Endothelial cell of umbilical vein (primary cell): ENCODE measurements around the gene C1QBP. TPM values are rescaled to one million over a fixed set of nuclear protein-coding genes. Genes with fewer than 3 reads are reported as not detected.

Experiments used
- BruUV-seq: library from RNA; stranded (reverse); fragments of 400-500 nt; replicated peaks from 2 replicates; lab custom pipeline; 2021; lab: Mats Ljungman, UMichigan
- CTCF ChIA-PET: fragments of 300-600, 350-600 bp; sonication (Branson Sonifier 250); formaldehyde crosslinking; loops from one replicate; lab custom pipeline; 2021; ENCODE audit warnings: antibody characterized with exemption, inconsistent platforms; lab: Charles Lee
- POLR2A ChIA-PET: fragments of 300-600, 350-600 bp; sonication (Branson Sonifier 250); formaldehyde crosslinking; loops from one replicate; lab custom pipeline; 2021; ENCODE audit warnings: antibody characterized with exemption, inconsistent platforms; lab: Charles Lee
- DNase-seq: peaks from one replicate; pipeline ENCODE4 v3.0.0-alpha.2; 2011; ENCODE audit warnings: low read depth, low spot score
- FAIRE-seq: peaks from 2 replicates; lab custom pipeline; 2011; peaks lifted over from hg19 to GRCh38; lab: Jason Lieb, UNC
- H2AFZ ChIP-seq: 2 replicates; pipeline ENCODE4 v1.6.0; 2012; ENCODE audit warnings: low read depth, low read length, control low read depth, inconsistent platforms
- H3K27ac ChIP-seq: 2 replicates; pipeline ENCODE4 v1.5.1; 2011; ENCODE audit warnings: low read depth, mild to moderate bottlenecking, control low read depth, low read length, moderate library complexity; ENCODE audit not compliant: insufficient read depth
- H3K27me3 ChIP-seq, 2 experiments: 2 replicates each; pipeline versions ENCODE4 v1.6.0 to v1.6.1; 2011; ENCODE audit warnings: low read length in 2 of 2, mixed read lengths in 1 of 2; ENCODE audit not compliant: control insufficient read depth in 2 of 2, insufficient read depth in 2 of 2
- H3K36me3 ChIP-seq, 2 experiments: 2 replicates in 1 of 2; 3 replicates in 1 of 2; pipeline ENCODE4 v1.5.1; 2011; ENCODE audit warnings: low read length in 2 of 2, mild to moderate bottlenecking in 1 of 2, moderate library complexity in 1 of 2; ENCODE audit not compliant: control insufficient read depth in 2 of 2, insufficient read depth in 2 of 2; ENCODE audit errors: extremely low read depth in 1 of 2
- H3K4me1 ChIP-seq: 3 replicates; pipeline ENCODE4 v1.5.1; 2011; ENCODE audit warnings: mild to moderate bottlenecking, low read length; ENCODE audit not compliant: control insufficient read depth, insufficient read depth; ENCODE audit errors: extremely low read depth
- H3K4me2 ChIP-seq: 2 replicates; pipeline ENCODE4 v1.6.1; 2011; ENCODE audit warnings: low read length, control low read depth, mixed read lengths; ENCODE audit not compliant: insufficient read depth
- H3K4me3 ChIP-seq, 3 experiments: fragments of 200-600 bp in 1 of 3; sonication (generic), shearing (Covaris generic) in 1 of 3; replicated peaks in 1 of 3; 2 replicates each; pipeline ENCODE4 v1.5.1; 2011 to 2016; ENCODE audit warnings: control low read depth in 3 of 3, low read length in 3 of 3, mild to moderate bottlenecking in 2 of 3, inconsistent platforms in 1 of 3, low read depth in 1 of 3, moderate library complexity in 1 of 3; ENCODE audit not compliant: insufficient read depth in 1 of 3
- H3K79me2 ChIP-seq: 2 replicates; pipeline ENCODE4 v1.6.0; 2012; ENCODE audit warnings: low read length, inconsistent platforms; ENCODE audit not compliant: control insufficient read depth, insufficient read depth
- H3K9ac ChIP-seq: replicated peaks from 2 replicates; pipeline ENCODE3; 2011; ENCODE audit warnings: low read length, control low read depth; ENCODE audit not compliant: insufficient read depth; ENCODE audit errors: extremely low read depth
- H3K9me1 ChIP-seq: replicated peaks from 3 replicates; pipeline ENCODE4 v1.6.0; 2011; ENCODE audit warnings: mild to moderate bottlenecking, low read length; ENCODE audit not compliant: control insufficient read depth, insufficient read depth; ENCODE audit errors: extremely low read depth
- H3K9me3 ChIP-seq: replicated peaks from 2 replicates; pipeline ENCODE4 v1.5.1; 2012; ENCODE audit warnings: low read length, inconsistent platforms; ENCODE audit not compliant: control insufficient read depth, insufficient read depth
- H4K20me1 ChIP-seq: replicated peaks from 2 replicates; pipeline ENCODE3; 2011; ENCODE audit warnings: mild to moderate bottlenecking, low read length; ENCODE audit not compliant: control insufficient read depth, insufficient read depth; ENCODE audit errors: extremely low read depth
- EZH2 ChIP-seq: IDR thresholded peaks from 2 replicates; pipeline ENCODE4 v1.6.1; 2012; ENCODE audit warnings: borderline replicate concordance, low read depth, mild to moderate bottlenecking, moderate library complexity, low read length, inconsistent platforms; ENCODE audit not compliant: severe bottlenecking
- FOS ChIP-seq: IDR thresholded peaks from 2 replicates; pipeline ENCODE4 v1.6.1; 2011; ENCODE audit warnings: mild to moderate bottlenecking, low read length, moderate library complexity, borderline replicate concordance; ENCODE audit not compliant: insufficient read depth
- GATA2 ChIP-seq: IDR thresholded peaks from 2 replicates; pipeline ENCODE4 v1.7.0; 2011; ENCODE audit warnings: low read depth, mild to moderate bottlenecking, moderate library complexity, mixed read lengths, low read length; ENCODE audit not compliant: insufficient read length, insufficient read depth
- JUN ChIP-seq: IDR thresholded peaks from 2 replicates; pipeline ENCODE4 v1.6.1; 2011; ENCODE audit warnings: borderline replicate concordance, low read depth; ENCODE audit not compliant: insufficient read length, insufficient read depth
- MYC ChIP-seq: IDR thresholded peaks from one replicate; pipeline ENCODE4 v1.6.1; 2011; ENCODE audit warnings: mild to moderate bottlenecking, low read depth, low read length
- POLR2A ChIP-seq: IDR thresholded peaks from 2 replicates; pipeline ENCODE4 v1.6.1; 2012; ENCODE audit warnings: low read depth, mild to moderate bottlenecking, control low read depth, low read length
- POLR2AphosphoS5 ChIP-seq: IDR thresholded peaks from 2 replicates; pipeline ENCODE4 v1.6.1; 2012; ENCODE audit warnings: low read depth, mild to moderate bottlenecking, control low read depth, low read length, moderate library complexity; ENCODE audit not compliant: insufficient read depth
- dilution Hi-C: fragments of 300-500 bp; cut with MboI; formaldehyde crosslinking; loops from one replicate; pipeline ENCODE4 v1.15.0; 2019; ENCODE audit warnings: low sequenced_read_pairs; ENCODE audit not compliant: extremely low pct_ligation_motif_present
- intact Hi-C: fragments of 100-400 bp; cut with micrococcal nuclease; formaldehyde crosslinking; loops from one replicate; pipeline ENCODE4 v1.10.0; 2022
- polyA plus RNA-seq, 4 experiments: library from polyadenylated mRNA; depleted of rRNA in 3 of 4; stranded (reverse) in 3 of 4; unstranded in 1 of 4; fragments of >200 nt; gene quantifications; 2 replicates each; pipeline versions ENCODE4 v1.2.1 to v1.2.3, GENCODE V29; 2011 to 2012; ENCODE audit warnings: missing spikeins in 1 of 4
- total RNA-seq: library from RNA; stranded (reverse); gene quantifications from 2 replicates; pipeline ENCODE4 v1.2.3, GENCODE V29; 2021
- TF ChIP-seq, protein P1 (sequence below), 2 donors: IDR thresholded peaks; 1 replicate in 1 of 2; 2 replicates in 1 of 2; pipeline ENCODE4 v1.5.1; 2011; ENCODE audit warnings: low read length in 2 of 2, mild to moderate bottlenecking in 2 of 2, moderate library complexity in 2 of 2, control low read depth in 1 of 2, inconsistent platforms in 1 of 2, low read depth in 1 of 2; ENCODE audit not compliant: insufficient read depth in 1 of 2; ENCODE audit errors: extremely low read depth in 1 of 2
- TF ChIP-seq, protein P2 (sequence below): IDR thresholded peaks from 2 replicates; pipeline ENCODE4 v1.6.1; 2011; ENCODE audit not compliant: insufficient read depth, insufficient read length

The C1QBP gene
- total and polyA plus RNA-seq, 2 donors (not counting 3 experiments of a cell fraction or from before 2014, with no cell fraction given) = 144 to 218 TPM

DNA sequence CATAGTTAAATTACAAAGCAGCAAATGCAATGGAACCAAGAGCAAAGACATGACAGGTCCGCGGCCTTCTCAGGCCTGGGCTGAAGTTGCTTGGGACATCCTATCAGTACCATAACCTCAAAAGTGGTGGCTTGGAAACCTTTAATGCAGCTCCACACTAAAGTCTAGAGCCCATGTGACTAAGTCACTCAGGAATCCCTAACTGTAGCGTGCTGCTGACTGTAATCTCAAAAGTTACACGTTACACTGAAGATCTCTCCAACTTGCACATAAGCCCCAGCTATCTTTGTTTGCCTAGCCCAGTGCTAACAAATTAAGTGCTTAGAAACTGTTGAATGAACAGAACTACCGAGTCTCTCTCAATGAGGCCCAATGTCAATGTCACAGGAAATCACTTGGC is 47.3 kb downstream of the C1QBP start:
- Histone ChIP-seq H2AFZ (no peak overlapping the region), H3K79me2 (no peaks in the 10 kb centered on the region), H3K4me2 (no peak overlapping the region), H3K27ac (no peak overlapping the region), H3K9ac (no peak overlapping the region), H3K36me3 (peaks cover 24% of the 10 kb centered on the region in 2 experiments), H3K27me3 (no peaks in the 10 kb centered on the region), H3K4me1 (no peaks in the 10 kb centered on the region), H3K9me3 (no peaks in the 10 kb centered on the region), H3K9me1 (no peaks in the 10 kb centered on the region), H3K4me3 (no peak overlapping the region), H4K20me1 (no peaks in the 10 kb centered on the region)
- CTCF ChIA-PET = interaction anchor here (2.4 kb wide), 1 partner anchor 11 kb away, joined by 7 read pairs; no protein-coding TSS in a partner anchor
- dilution Hi-C loops = no loop called here
- no peak for FAIRE-seq
- no peak for DNase-seq
- POLR2A ChIA-PET = no interaction called here
- BruUV-seq = no TSS peak
- TF ChIP-seq JUN (no peak), EZH2 (no peak), POLR2AphosphoS5 (no peak), POLR2A (no peak), GATA2 (no peak), MYC (no peak), FOS (no peak)
- TF ChIP-seq, protein P1, sequence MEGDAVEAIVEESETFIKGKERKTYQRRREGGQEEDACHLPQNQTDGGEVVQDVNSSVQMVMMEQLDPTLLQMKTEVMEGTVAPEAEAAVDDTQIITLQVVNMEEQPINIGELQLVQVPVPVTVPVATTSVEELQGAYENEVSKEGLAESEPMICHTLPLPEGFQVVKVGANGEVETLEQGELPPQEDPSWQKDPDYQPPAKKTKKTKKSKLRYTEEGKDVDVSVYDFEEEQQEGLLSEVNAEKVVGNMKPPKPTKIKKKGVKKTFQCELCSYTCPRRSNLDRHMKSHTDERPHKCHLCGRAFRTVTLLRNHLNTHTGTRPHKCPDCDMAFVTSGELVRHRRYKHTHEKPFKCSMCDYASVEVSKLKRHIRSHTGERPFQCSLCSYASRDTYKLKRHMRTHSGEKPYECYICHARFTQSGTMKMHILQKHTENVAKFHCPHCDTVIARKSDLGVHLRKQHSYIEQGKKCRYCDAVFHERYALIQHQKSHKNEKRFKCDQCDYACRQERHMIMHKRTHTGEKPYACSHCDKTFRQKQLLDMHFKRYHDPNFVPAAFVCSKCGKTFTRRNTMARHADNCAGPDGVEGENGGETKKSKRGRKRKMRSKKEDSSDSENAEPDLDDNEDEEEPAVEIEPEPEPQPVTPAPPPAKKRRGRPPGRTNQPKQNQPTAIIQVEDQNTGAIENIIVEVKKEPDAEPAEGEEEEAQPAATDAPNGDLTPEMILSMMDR (IDR thresholded peaks at IDR 0.05; ENCODE audit: extremely low read depth in 1 of 2, insufficient read depth in 1 of 2, low read depth in 1 of 2, low read length in 2 of 2) = no peak
- TF ChIP-seq, protein P2, sequence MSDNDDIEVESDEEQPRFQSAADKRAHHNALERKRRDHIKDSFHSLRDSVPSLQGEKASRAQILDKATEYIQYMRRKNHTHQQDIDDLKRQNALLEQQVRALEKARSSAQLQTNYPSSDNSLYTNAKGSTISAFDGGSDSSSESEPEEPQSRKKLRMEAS = no peak
- intact Hi-C loops = no loop called here

Other genes with a start within 250 kb of the C1QBP start
- gene ZNF594, start 247.3 kb downstream of the C1QBP start, total RNA-seq = 5.0 and 5.8 TPM in 2 replicates
- gene ZNF594, start 247.3 kb downstream of the C1QBP start, polyA plus RNA-seq = 1.0 and 1.2 TPM in 2 replicates
- not detected in 2 replicates for gene SCIMP, start 204.3 kb downstream of the C1QBP start, total RNA-seq
- not detected in 2 replicates for gene SCIMP, start 204.3 kb downstream of the C1QBP start, polyA plus RNA-seq
- 54.8 and 55.3 TPM in 2 replicates for gene RABEP1, start 156.9 kb downstream of the C1QBP start, total RNA-seq
- gene RABEP1, start 156.9 kb downstream of the C1QBP start, polyA plus RNA-seq = 8.9 and 10.1 TPM in 2 replicates
- 87.4 and 95.8 TPM in 2 replicates for gene NUP88, start 19.5 kb downstream of the C1QBP start, total RNA-seq
- 50.9 and 52.5 TPM in 2 replicates for gene NUP88, start 19.5 kb downstream of the C1QBP start, polyA plus RNA-seq
- 55.9 and 56.5 TPM in 2 replicates for gene RPAIN, start 19.0 kb downstream of the C1QBP start, total RNA-seq
- 36.1 and 39.3 TPM in 2 replicates for gene RPAIN, start 19.0 kb downstream of the C1QBP start, polyA plus RNA-seq
- gene DHX33, start 29.8 kb upstream of the C1QBP start, total RNA-seq = 24.4 and 25.3 TPM in 2 replicates
- 14.2 and 16.8 TPM in 2 replicates for gene DHX33, start 29.8 kb upstream of the C1QBP start, polyA plus RNA-seq
- 72.4 and 84.5 TPM in 2 replicates for gene DERL2, start 47.0 kb upstream of the C1QBP start, total RNA-seq
- gene DERL2, start 47.0 kb upstream of the C1QBP start, polyA plus RNA-seq = 84.7 and 117 TPM in 2 replicates
- gene MIS12, start 47.4 kb upstream of the C1QBP start, total RNA-seq = 18.6 and 20.1 TPM in 2 replicates
- gene MIS12, start 47.4 kb upstream of the C1QBP start, polyA plus RNA-seq = 6.1 and 8.3 TPM in 2 replicates
- gene NLRP1, start 145.4 kb upstream of the C1QBP start, total RNA-seq = 50.0 and 53.9 TPM in 2 replicates
- gene NLRP1, start 145.4 kb upstream of the C1QBP start, polyA plus RNA-seq = 43.8 and 48.6 TPM in 2 replicates